AG04450 (cell line): ENCODE measurements around the gene EN1. TPM values are rescaled to one million over a fixed set of nuclear protein-coding genes. Genes with fewer than 3 reads are reported as not detected.

Experiments
- CTCF ChIA-PET: fragments of 300-600, 350-600 bp; formaldehyde crosslinking; extraction: SDS; loops from one replicate; lab custom pipeline; 2022; ENCODE audit warnings: antibody characterized with exemption, inconsistent platforms; lab: Charles Lee
- POLR2A ChIA-PET: fragments of 350-600 bp; formaldehyde crosslinking; extraction: SDS; loops from one replicate; lab custom pipeline; 2021; ENCODE audit warnings: antibody characterized with exemption, inconsistent platforms; lab: Yijun Ruan, JAX
- DNase-seq: peaks from one replicate; pipeline ENCODE4 v3.0.0-alpha.2; 2011; ENCODE audit warnings: low read depth, low spot score
- H3K27ac ChIP-seq: one replicate; pipeline ENCODE4 v1.5.1; 2012; ENCODE audit warnings: low read depth, low read length, control low read depth
- H3K27me3 ChIP-seq: one replicate; pipeline ENCODE4 v1.6.0; 2012; ENCODE audit warnings: low read length; ENCODE audit not compliant: control insufficient read depth, insufficient read depth
- H3K4me3 ChIP-seq: 2 replicates; pipeline ENCODE4 v1.5.1; 2011; ENCODE audit warnings: mild to moderate bottlenecking, low read depth, low read length, control low read depth
- H3K9me3 ChIP-seq: 2 replicates; pipeline ENCODE4 v1.5.1; 2012; ENCODE audit warnings: low read length; ENCODE audit not compliant: control insufficient read depth, insufficient read depth
- CTCF ChIP-seq: IDR thresholded peaks from 2 replicates; pipeline ENCODE4 v1.5.1; 2011; ENCODE audit warnings: low read depth, low read length, control low read depth, inconsistent platforms
- polyA plus RNA-seq: library from polyadenylated mRNA; depleted of rRNA; stranded (reverse); fragments of >200 nt; gene quantifications from 2 replicates; pipeline ENCODE4 v1.2.3, GENCODE V29; 2011

Gene EN1
- polyA plus RNA-seq, 1 experiment = not detected

DNA sequence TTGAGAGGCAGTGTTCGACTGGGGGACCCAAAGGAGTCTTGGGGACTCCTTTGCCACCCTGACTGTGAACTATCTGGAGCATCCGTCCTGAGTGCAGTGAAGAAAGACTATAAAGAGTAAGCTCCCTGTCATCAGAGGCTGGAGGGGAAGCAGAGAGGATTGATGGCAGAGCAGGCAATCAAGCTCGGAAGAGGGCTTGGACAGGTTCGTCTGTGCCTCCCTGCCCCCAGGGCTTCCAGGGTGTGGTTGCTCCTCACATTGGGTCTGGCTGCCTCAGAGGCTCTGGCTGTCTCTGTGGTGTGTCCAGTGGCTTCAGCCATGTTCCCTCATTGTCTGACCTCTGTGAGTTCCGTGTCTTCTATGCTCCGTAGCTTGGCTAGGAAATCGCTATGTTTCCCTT is 13.8 kb upstream of the EN1 start:
- H3K27ac ChIP-seq = no peak overlapping the region
- no peak overlapping the region for H3K4me3 ChIP-seq
- peaks cover 2% of the 10 kb centered on the region; the same call in 1 of the 2 replicates for H3K9me3 ChIP-seq
- peaks cover 64% of the 10 kb centered on the region for H3K27me3 ChIP-seq
- DNase-seq = no peak
- CTCF ChIA-PET = interaction anchor here (1.1 to 2.8 kb wide), 3 partner anchors 32 to 639 kb away, joined by 3 to 9 read pairs (median 3); no protein-coding TSS in a partner anchor
- POLR2A ChIA-PET = no interaction called here
- no peak for TF ChIP-seq CTCF

DNA sequence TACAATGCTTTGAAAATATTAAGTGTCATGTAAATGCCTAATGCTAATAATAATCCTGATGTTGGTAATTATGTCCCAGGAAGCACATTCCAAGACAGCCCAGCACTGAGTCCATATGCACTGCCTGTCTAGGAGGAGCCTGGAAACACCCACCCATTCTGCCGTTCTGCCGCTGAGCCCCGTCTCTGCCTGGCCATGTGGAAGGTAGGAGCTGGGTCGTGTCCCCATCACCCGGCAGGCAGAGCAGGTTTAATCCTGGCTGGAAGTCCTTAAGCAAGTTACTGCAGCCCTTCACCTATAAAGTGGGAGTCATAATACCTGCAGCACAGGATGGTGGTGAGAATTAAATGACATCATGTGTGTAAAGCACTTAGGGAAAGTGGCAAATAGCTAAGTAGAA is 13.1 kb upstream of the EN1 start:
- Histone ChIP-seq H3K27ac (no peak overlapping the region), H3K9me3 (peaks cover 4% of the 10 kb centered on the region; the same call in 1 of the 2 replicates), H3K27me3 (peaks cover 69% of the 10 kb centered on the region), H3K4me3 (no peak overlapping the region)
- POLR2A ChIA-PET = no interaction called here
- no peak for TF ChIP-seq CTCF
- no peak for DNase-seq
- CTCF ChIA-PET = interaction anchor here (0.6 to 2.8 kb wide), 6 partner anchors 22 to 658 kb away, joined by 3 to 9 read pairs (median 3); no protein-coding TSS in a partner anchor

DNA sequence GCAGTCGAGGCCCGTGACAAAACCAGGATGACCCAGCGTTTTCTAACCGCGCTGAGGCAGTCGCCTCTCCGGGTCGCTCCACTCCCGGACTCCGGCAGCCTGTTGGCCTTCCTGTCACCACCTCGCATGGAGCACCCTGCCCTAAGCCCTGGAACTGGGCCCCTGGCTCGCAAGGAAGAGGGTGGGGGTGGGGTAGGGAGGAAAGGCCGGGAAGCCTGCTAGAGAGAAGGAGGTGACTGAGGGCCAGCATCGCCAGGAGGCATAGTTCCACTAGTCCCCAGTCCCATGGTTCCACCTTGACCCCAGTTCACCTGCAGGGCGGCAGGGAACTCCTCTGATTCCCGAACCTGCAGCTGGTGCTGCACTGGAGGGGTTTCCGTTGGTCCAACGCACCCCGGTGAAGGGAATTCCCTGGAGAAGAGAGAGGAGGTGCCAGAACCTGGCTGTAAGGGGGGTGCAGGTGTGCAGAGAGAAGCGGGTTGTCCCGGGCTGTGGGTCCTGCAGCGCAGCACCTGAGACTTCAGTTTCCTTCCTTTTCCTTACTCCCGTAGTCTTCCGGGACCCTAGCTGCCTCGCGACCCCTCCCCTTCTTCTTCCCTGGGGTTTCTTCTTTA is 11.8 kb upstream of the EN1 start:
- no peak for TF ChIP-seq CTCF
- peaks cover 7% of the 10 kb centered on the region; the same call in 1 of the 2 replicates for H3K9me3 ChIP-seq
- no peak overlapping the region for H3K27ac ChIP-seq
- POLR2A ChIA-PET = no interaction called here
- DNase-seq = no peak
- H3K27me3 ChIP-seq = peaks cover 80% of the 10 kb centered on the region
- no peak overlapping the region for H3K4me3 ChIP-seq
- CTCF ChIA-PET = interaction anchor here (0.6 to 2.8 kb wide), 6 partner anchors 23 to 813 kb away, joined by 3 to 9 read pairs (median 4); no protein-coding TSS in a partner anchor

- DNase-seq = no peak
- Histone ChIP-seq H3K27ac (no peak overlapping the region), H3K4me3 (no peak overlapping the region), H3K27me3 (peaks cover 82% of the 10 kb centered on the region), H3K9me3 (peaks cover 7% of the 10 kb centered on the region; the same call in 1 of the 2 replicates)
- ChIA-PET POLR2A (no interaction called here), CTCF (interaction anchor here (0.6 to 2.8 kb wide), 3 partner anchors 217 to 812 kb away, joined by 3 to 9 read pairs (median 4); no protein-coding TSS in a partner anchor)
- no peak for TF ChIP-seq CTCF
Measured at GRCh38 chr2:118858485-118859156, 11.2 kb upstream of the EN1 start.
